ENCODE results near the gene ZNF217. TPM values are rescaled to one million over a fixed set of nuclear protein-coding genes. Genes with fewer than 3 reads are reported as not detected.
"Not testable (repeated sequence)": the region's sequence is repeated elsewhere in the genome, so short reads cannot be mapped to it uniquely, and the experiment has no call there.

Gene ZNF217
- total RNA-seq, 6 experiments from 2014 or later: 11.3 to 27.1 (median 15.8) TPM

DNA sequence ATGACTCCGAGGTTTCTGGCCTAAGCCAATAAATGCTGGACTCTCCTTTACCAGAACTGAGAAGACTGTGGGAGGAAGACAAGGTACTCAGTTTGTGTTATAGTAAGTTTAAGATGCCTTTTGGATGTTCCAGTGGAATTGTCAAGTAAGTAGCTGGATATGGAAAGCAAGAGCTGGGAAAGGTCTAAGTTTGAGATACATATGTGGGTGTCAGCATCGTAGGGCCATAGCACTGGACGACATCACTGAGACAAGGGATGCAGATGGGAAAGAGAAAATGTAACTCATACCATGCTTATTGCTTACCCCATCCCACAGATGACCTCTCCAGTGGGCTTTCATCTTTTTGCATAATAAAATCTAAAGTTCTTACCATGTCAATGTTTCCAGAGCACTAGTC, 45.5 kb upstream of the ZNF217 start:
- intact Hi-C loops (cut with DNase I): no loop called here
- H3K4me3 ChIP-seq: no peak overlapping the region
- ATAC-seq (no peak), DNase-seq (peak in 1 of 3 donors; percentile 16)
- no peak for TF ChIP-seq POLR2A (IDR thresholded peaks at IDR 0.05)
- TF ChIP-seq, protein P1, sequence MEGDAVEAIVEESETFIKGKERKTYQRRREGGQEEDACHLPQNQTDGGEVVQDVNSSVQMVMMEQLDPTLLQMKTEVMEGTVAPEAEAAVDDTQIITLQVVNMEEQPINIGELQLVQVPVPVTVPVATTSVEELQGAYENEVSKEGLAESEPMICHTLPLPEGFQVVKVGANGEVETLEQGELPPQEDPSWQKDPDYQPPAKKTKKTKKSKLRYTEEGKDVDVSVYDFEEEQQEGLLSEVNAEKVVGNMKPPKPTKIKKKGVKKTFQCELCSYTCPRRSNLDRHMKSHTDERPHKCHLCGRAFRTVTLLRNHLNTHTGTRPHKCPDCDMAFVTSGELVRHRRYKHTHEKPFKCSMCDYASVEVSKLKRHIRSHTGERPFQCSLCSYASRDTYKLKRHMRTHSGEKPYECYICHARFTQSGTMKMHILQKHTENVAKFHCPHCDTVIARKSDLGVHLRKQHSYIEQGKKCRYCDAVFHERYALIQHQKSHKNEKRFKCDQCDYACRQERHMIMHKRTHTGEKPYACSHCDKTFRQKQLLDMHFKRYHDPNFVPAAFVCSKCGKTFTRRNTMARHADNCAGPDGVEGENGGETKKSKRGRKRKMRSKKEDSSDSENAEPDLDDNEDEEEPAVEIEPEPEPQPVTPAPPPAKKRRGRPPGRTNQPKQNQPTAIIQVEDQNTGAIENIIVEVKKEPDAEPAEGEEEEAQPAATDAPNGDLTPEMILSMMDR (IDR thresholded peaks at IDR 0.05): no peak
- no peaks in the 10 kb centered on the region for H3K9me3 ChIP-seq
- H3K4me1 ChIP-seq: peaks cover 0 to 16% (median 7%) of the 10 kb centered on the region in 4 donors
- no peak overlapping the region for H3K27ac ChIP-seq
- H3K36me3 ChIP-seq: no peaks in the 10 kb centered on the region
- H3K27me3 ChIP-seq: no peaks in the 10 kb centered on the region
- WGBS (ENCODE audit: insufficient coverage, low coverage, low lambda C conversion rate, missing lambda C conversion rate): 85% methylated on average over 3 of the region's 3 CpGs

DNA sequence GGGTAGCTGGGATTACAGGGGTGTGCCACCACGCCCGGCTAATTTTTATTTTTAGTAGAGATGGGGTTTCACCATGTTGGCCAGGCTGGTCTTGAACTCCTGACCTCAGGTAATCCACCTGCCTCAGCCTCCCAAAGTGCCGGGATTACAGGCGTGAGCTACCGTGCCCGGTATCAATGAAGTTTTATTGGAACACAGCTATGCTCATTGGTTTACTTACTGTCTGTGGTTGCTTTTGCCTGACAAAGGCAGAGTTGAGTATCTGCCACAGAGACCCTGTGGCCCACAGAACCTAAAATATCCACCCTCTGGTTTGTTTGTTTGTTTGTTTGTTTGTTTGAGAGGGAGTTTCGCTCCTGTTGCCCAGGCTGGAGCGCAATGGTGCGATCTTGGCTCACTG, 43.7 kb upstream of the ZNF217 start:
- H3K4me3 ChIP-seq; intact Hi-C loops (cut with DNase I): not testable (repeated sequence)

DNA sequence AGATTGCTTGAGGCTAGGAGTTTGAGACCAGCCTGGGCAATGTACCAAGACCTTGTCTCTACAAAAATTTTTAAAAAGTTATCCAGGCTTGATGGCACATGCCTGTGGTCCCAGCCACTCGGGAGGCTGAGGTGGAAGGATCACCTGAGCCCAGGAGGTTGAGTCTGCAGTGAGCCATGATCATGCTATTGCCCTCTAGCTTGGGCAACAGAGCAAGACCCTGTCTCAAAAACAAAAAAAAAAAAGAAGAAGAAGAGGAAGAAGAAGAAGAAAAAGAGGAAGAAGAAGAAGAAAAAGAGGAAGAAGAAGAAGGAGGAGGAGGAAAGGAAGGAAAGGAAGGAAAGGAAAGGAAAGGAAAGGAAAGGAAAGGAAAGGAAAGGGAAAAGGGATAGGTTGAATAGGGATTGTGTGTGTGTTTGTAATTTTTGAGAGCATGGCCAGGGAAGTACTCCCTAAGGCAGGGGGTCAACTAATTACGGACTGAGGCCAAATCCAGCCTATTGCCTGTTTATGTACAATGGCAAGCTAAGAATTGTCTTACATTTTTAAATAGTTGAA, 43.0 kb upstream of the ZNF217 start:
- Histone ChIP-seq H3K4me3 (no peak overlapping the region), H3K4me1 (no peaks in the 10 kb centered on the region), H3K27ac (no peak overlapping the region), H3K36me3 (no peaks in the 10 kb centered on the region), H3K27me3 (no peaks in the 10 kb centered on the region), H3K9me3 (no peaks in the 10 kb centered on the region)
- DNase-seq (peak in 1 of 3 donors; percentile 23), ATAC-seq (no peak)
- TF ChIP-seq POLR2A (IDR thresholded peaks at IDR 0.05): no peak
- TF ChIP-seq, protein P1 (IDR thresholded peaks at IDR 0.05): no peak
- intact Hi-C loops (cut with DNase I): no loop called here
- WGBS (ENCODE audit: insufficient coverage, low coverage, low lambda C conversion rate, missing lambda C conversion rate): 67% methylated on average over 2 of the region's 2 CpGs

More for the DNA sequence above, 43.7 kb upstream of the ZNF217 start:
- DNase-seq: peak in 1 of 3 donors; percentile 28
- ATAC-seq, H3K36me3 ChIP-seq, H3K4me1 ChIP-seq, H3K9me3 ChIP-seq, H3K27ac ChIP-seq, H3K27me3 ChIP-seq: not testable (repeated sequence)
- WGBS (ENCODE audit: insufficient coverage, low coverage, low lambda C conversion rate, missing lambda C conversion rate): 94% methylated on average over 7 of the region's 9 CpGs

DNA sequence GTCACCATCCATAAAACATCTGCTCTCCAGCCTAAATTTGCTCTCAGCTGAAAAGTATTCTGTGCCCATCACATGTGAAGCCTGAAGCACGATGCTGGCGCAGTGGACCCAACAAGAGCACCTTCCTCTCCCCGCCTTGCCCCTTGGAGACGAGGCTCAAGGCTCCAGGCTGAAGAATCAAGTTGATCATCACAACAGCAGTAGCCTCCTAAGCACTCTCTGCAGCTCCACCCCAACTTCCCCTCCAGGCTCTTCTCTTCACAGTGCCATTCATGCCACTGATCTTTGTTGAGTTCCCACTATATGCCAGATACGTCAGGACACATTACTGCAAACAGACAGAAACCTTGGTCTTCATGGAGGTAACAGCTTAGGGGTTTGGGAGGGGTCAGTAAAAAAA, 41.6 kb upstream of the ZNF217 start:
- H3K27ac ChIP-seq: no peak overlapping the region
- intact Hi-C loops (cut with DNase I): no loop called here
- H3K4me3 ChIP-seq: no peak overlapping the region
- H3K27me3 ChIP-seq: no peaks in the 10 kb centered on the region
- no peaks in the 10 kb centered on the region for H3K9me3 ChIP-seq
- TF ChIP-seq POLR2A (IDR thresholded peaks at IDR 0.05): no peak
- TF ChIP-seq, protein P1 (IDR thresholded peaks at IDR 0.05): no peak
- no peaks in the 10 kb centered on the region for H3K36me3 ChIP-seq
- 78% methylated on average over 4 of the region's 5 CpGs for WGBS (ENCODE audit: insufficient coverage, low coverage, low lambda C conversion rate, missing lambda C conversion rate)
- H3K4me1 ChIP-seq: no peaks in the 10 kb centered on the region
- peak in 2 of 4 donors; percentile 36 to 39 for ATAC-seq
- DNase-seq: peak in 2 of 3 donors; percentile 20 to 42

DNA sequence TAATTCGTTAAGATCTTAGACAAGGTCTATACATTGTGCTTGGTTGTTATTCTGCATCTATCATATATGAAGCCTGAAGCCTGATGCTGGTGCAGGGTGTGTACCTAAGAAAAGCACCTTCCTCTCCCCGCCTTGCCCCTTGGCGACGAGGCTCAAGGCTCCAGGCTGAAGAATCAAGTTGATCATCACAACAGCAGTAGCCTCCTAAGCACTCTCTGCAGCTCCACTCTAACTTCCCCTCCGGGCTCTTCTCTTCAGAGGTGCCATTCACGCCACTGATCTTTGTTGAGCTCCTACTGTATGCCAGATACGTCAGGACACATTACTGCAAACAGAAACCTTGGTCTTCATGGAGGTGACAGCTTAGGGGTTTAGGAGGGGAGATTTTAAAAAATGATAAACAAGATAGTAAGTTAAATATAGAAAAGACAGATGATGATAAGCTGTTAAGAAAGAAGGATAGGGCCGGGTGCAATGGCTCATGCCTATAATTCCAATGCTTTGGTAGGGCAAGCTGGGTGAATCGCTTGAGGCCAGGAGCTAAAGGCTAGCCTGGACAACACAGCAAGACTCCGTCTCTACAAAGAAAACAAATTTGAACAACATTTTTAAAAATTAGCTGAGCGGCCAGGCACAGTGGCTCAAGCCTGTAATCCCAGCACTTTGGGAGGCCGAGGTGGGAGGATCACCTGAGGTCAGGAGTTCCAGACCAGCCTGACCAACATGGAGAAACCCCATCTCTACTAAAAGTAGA, 38.4 kb upstream of the ZNF217 start:
- H3K9me3 ChIP-seq: no peaks in the 10 kb centered on the region
- H3K27ac ChIP-seq: no peak overlapping the region
- intact Hi-C loops (cut with DNase I): no loop called here
- no peaks in the 10 kb centered on the region for H3K4me1 ChIP-seq
- no peaks in the 10 kb centered on the region for H3K36me3 ChIP-seq
- 84% methylated on average over 9 of the region's 12 CpGs for WGBS (ENCODE audit: insufficient coverage, low coverage, low lambda C conversion rate, missing lambda C conversion rate)
- DNase-seq (peak in 2 of 3 donors; percentile 17 to 37), ATAC-seq (no peak)
- TF ChIP-seq POLR2A (IDR thresholded peaks at IDR 0.05): no peak
- H3K27me3 ChIP-seq: no peaks in the 10 kb centered on the region
- H3K4me3 ChIP-seq: no peak overlapping the region

All from right lobe of liver (tissue), 6 donors.